Measurements from ENCODE around the gene CAPS2.
"Not testable (repeated sequence)": the region's sequence is repeated elsewhere in the genome, so short reads cannot be mapped to it uniquely, and the experiment has no call there.

The CAPS2 gene

DNA sequence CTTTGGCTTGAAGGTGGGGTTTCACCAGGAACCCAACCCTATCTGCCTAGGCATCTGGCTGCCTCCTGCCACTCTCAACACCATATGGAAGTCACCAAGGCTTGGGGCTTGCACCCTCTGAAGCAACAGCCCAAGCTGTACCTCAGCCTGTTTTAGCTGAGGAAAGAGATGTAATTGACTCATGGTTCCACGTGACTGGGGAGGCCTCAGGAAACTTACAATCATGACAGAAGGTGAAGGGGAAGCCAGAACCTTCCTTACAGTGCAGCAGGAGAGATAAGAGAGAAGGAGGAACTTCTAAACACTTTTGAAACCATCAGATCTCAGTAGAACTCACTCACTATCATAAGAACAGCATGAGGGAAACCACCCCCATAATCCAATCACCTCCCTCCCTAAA is 31.3 kb upstream of the CAPS2 start:
- DNase-seq, result no peak
- Histone ChIP-seq H3K4me1 (peaks cover 0 to 2% (median 0%) of the 10 kb centered on the region in 4 donors), H3K27me3 (no peaks in the 10 kb centered on the region), H3K27ac (no peak overlapping the region), H3K4me3 (no peak overlapping the region), H3K9me3 (no peaks in the 10 kb centered on the region), H3K36me3 (peaks cover 0 to 4% (median 0%) of the 10 kb centered on the region in 3 donors)
- TF ChIP-seq, protein P1, sequence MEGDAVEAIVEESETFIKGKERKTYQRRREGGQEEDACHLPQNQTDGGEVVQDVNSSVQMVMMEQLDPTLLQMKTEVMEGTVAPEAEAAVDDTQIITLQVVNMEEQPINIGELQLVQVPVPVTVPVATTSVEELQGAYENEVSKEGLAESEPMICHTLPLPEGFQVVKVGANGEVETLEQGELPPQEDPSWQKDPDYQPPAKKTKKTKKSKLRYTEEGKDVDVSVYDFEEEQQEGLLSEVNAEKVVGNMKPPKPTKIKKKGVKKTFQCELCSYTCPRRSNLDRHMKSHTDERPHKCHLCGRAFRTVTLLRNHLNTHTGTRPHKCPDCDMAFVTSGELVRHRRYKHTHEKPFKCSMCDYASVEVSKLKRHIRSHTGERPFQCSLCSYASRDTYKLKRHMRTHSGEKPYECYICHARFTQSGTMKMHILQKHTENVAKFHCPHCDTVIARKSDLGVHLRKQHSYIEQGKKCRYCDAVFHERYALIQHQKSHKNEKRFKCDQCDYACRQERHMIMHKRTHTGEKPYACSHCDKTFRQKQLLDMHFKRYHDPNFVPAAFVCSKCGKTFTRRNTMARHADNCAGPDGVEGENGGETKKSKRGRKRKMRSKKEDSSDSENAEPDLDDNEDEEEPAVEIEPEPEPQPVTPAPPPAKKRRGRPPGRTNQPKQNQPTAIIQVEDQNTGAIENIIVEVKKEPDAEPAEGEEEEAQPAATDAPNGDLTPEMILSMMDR (IDR thresholded peaks at IDR 0.05), result no peak
- intact Hi-C loops (cut with DNase I; ENCODE audit: low total_unique reads), result no loop called here

DNA sequence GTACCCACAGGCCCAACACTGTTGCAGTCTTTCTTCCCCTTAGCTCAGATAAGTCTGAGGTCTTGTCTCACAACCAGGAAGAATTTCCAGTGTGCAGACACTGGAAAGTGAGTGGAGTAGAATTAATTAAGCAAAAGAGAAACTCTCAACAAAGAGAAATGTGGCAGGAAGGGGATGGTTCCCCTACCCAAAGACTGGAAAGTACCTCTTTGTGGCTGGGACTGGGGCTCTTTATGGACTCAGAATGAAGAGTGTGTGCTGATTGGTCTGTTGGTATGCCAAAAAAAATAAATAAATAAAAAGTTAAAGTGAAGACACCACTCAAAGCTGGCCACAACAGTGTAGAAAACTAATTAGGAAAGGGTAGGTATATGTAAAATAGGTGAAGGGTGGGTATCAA is 30.8 kb upstream of the CAPS2 start:
- Histone ChIP-seq H3K36me3 (peaks cover 0 to 4% (median 0%) of the 10 kb centered on the region in 3 donors), H3K27me3 (no peaks in the 10 kb centered on the region), H3K27ac (no peak overlapping the region), H3K4me3 (no peak overlapping the region), H3K4me1 (no peaks in the 10 kb centered on the region), H3K9me3 (no peaks in the 10 kb centered on the region)
- no peak for DNase-seq
- intact Hi-C loops (cut with DNase I; ENCODE audit: low total_unique reads), result no loop called here
- TF ChIP-seq, protein P1 (IDR thresholded peaks at IDR 0.05), result no peak

- Histone ChIP-seq H3K9me3 (peaks cover 0 to 4% (median 3%) of the 10 kb centered on the region in 3 donors), H3K27me3 (no peaks in the 10 kb centered on the region), H3K27ac (no peak overlapping the region), H3K36me3 (no peaks in the 10 kb centered on the region), H3K4me1 (no peaks in the 10 kb centered on the region), H3K4me3 (no peak overlapping the region)
- TF ChIP-seq, protein P1 (IDR thresholded peaks at IDR 0.05), result no peak
- DNase-seq, result no peak
- intact Hi-C loops (cut with DNase I; ENCODE audit: low total_unique reads), result no loop called here
Observed at GRCh38 chr12:75354011-75354410, 23.9 kb upstream of the CAPS2 start.

- Histone ChIP-seq H3K27ac (no peak overlapping the region), H3K27me3 (no peaks in the 10 kb centered on the region), H3K36me3 (no peaks in the 10 kb centered on the region), H3K4me3 (no peak overlapping the region), H3K9me3 (peaks cover 0 to 3% (median 0%) of the 10 kb centered on the region in 3 donors), H3K4me1 (no peaks in the 10 kb centered on the region)
- intact Hi-C loops (cut with DNase I; ENCODE audit: low total_unique reads), result no loop called here
- DNase-seq, result no peak
- TF ChIP-seq, protein P1 (IDR thresholded peaks at IDR 0.05), result no peak
Observed at GRCh38 chr12:75350413-75350812, 20.3 kb upstream of the CAPS2 start.

GRCh38 chr12:75349946-75350345 is 19.8 kb upstream of the CAPS2 start:
- H3K36me3 ChIP-seq, result no peaks in the 10 kb centered on the region
- no peaks in the 10 kb centered on the region for H3K4me1 ChIP-seq
- DNase-seq, result no peak
- intact Hi-C loops (cut with DNase I; ENCODE audit: low total_unique reads), result no loop called here
- no peak overlapping the region for H3K4me3 ChIP-seq
- peaks cover 0 to 3% (median 0%) of the 10 kb centered on the region in 3 donors for H3K9me3 ChIP-seq
- TF ChIP-seq, protein P1 (IDR thresholded peaks at IDR 0.05), result no peak
- no peaks in the 10 kb centered on the region for H3K27me3 ChIP-seq
- no peak overlapping the region for H3K27ac ChIP-seq

GRCh38 chr12:75346215-75346614 is 16.1 kb upstream of the CAPS2 start:
- H3K9me3 ChIP-seq; DNase-seq; intact Hi-C loops (cut with DNase I; ENCODE audit: low total_unique reads); H3K27ac ChIP-seq; H3K36me3 ChIP-seq; H3K27me3 ChIP-seq; H3K4me3 ChIP-seq; H3K4me1 ChIP-seq: not testable (repeated sequence)
